Lung (tissue), 12 donors: ENCODE measurements around the gene CEP350. TPM values are rescaled to one million over a fixed set of nuclear protein-coding genes. Genes with fewer than 3 reads are reported as not detected.
A peak's percentile ranks its signal among the peaks of the same experiment; 100 is the strongest.

Experiments used
- ATAC-seq: fragments of 200-7000 bp; cut with Tn5 transposase; one replicate; pipeline ENCODE4 v1.9.1; 2020; ENCODE audit warnings: moderate number of reproducible peaks; ENCODE audit not compliant: insufficient read depth, low FRiP score
- DNase-seq, 3 donors: peaks; one replicate each; pipeline ENCODE4 v3.0.0-alpha.2; 2013 to 2017
- H3K27ac ChIP-seq, 2 donors: one replicate each; pipeline ENCODE4 v1.5.1; 2013; ENCODE audit warnings: mild to moderate bottlenecking in 2 of 2, moderate library complexity in 2 of 2, control low read depth in 1 of 2, inconsistent platforms in 1 of 2, low read depth in 1 of 2, low read length in 1 of 2
- H3K27me3 ChIP-seq, 3 donors: one replicate each; pipeline ENCODE4 v1.5.1; 2013; ENCODE audit warnings: low read length in 2 of 3; ENCODE audit not compliant: control insufficient read depth in 3 of 3, insufficient read depth in 3 of 3
- H3K36me3 ChIP-seq, 4 donors: one replicate each; pipeline ENCODE4 v1.5.1; 2013; ENCODE audit warnings: low read length in 4 of 4, mild to moderate bottlenecking in 1 of 4, moderate library complexity in 1 of 4; ENCODE audit not compliant: control insufficient read depth in 4 of 4, insufficient read depth in 4 of 4
- H3K4me1 ChIP-seq, 5 donors: one replicate each; pipeline ENCODE4 v1.5.1; 2013; ENCODE audit warnings: low read length in 5 of 5, mild to moderate bottlenecking in 2 of 5, moderate library complexity in 1 of 5; ENCODE audit not compliant: control insufficient read depth in 5 of 5, insufficient read depth in 5 of 5
- H3K4me3 ChIP-seq: one replicate; pipeline ENCODE4 v1.5.1; 2013; ENCODE audit warnings: mild to moderate bottlenecking, control low read depth, moderate library complexity
- H3K9ac ChIP-seq, 2 donors: one replicate each; pipeline ENCODE4 v1.5.1; 2013; ENCODE audit warnings: low read length in 2 of 2, control low read depth in 1 of 2; ENCODE audit not compliant: insufficient read depth in 1 of 2
- H3K9me3 ChIP-seq, 4 donors: one replicate each; pipeline ENCODE4 v1.5.1; 2013; ENCODE audit warnings: low read length in 3 of 4, mild to moderate bottlenecking in 1 of 4, moderate library complexity in 1 of 4; ENCODE audit not compliant: control insufficient read depth in 4 of 4, insufficient read depth in 3 of 4
- WGBS, 2 donors: extraction: QIAGEN DNeasy Blood & Tissue Kit; methylation state at CpG; one replicate each; pipeline ENCODE4 v1.1.7; 2013; 5-methylcytosine and 5-hydroxymethylcytosine counted together
- polyA plus RNA-seq, 2 donors: library from polyadenylated mRNA; stranded (reverse); fragments of 200-250 nt; gene quantifications; one replicate each; pipeline ENCODE4 v1.2.1, GENCODE V29; 2013
- total RNA-seq, 2 donors: library from RNA; depleted of rRNA in 1 of 2; stranded (reverse); fragments of >200 nt in 1 of 2; gene quantifications; one replicate each; pipeline ENCODE4 v1.2.1, GENCODE V29; 2014 to 2021
- TF ChIP-seq, protein P1 (sequence below): IDR thresholded peaks from 2 replicates; pipeline ENCODE4 v1.5.1; 2012; ENCODE audit warnings: mild to moderate bottlenecking; ENCODE audit errors: control extremely low read depth, extremely low read depth
- donor health status: control.
- donor health status: control.
- donor health status: Bipolar disorder and iron deficiency.
- donor health status: healthy.
- donor health status: DM: yes; HTN: yes; CAD: no.

Gene CEP350
- total and polyA plus RNA-seq, 4 donors = 4.3 to 89.8 (median 23.0) TPM

DNA sequence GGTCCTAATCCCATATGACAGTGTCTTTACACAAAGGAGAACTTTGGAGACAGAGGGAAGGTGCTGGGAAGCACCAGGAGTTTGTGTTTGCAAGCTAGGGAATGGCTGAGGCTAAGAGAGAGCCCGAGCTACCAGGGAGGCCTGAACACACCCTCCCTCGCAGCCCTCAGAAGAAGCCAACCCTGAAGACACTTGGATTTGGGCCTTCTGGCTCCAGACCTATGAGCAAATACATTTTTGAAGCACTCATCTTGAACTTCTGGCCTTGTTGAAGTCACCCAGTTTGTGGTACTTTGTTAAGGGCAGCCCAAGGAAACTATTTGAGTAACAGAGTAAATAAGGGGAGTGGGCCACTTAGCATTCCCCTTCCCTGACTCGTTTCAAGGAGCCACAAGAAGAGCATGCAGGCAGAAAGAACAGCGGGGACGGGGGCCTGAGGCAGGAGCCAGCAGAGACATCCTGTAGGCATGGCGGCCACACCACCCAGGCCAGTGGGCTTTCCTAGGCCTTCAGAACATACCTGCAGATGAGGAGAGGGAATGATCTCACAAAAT is 186.8 kb downstream of the CEP350 start:
- H3K9ac ChIP-seq = no peak overlapping the region
- no peak overlapping the region for H3K4me3 ChIP-seq
- H3K9me3 ChIP-seq = peaks cover 0 to 5% (median 0%) of the 10 kb centered on the region in 4 donors
- TF ChIP-seq, protein P1, sequence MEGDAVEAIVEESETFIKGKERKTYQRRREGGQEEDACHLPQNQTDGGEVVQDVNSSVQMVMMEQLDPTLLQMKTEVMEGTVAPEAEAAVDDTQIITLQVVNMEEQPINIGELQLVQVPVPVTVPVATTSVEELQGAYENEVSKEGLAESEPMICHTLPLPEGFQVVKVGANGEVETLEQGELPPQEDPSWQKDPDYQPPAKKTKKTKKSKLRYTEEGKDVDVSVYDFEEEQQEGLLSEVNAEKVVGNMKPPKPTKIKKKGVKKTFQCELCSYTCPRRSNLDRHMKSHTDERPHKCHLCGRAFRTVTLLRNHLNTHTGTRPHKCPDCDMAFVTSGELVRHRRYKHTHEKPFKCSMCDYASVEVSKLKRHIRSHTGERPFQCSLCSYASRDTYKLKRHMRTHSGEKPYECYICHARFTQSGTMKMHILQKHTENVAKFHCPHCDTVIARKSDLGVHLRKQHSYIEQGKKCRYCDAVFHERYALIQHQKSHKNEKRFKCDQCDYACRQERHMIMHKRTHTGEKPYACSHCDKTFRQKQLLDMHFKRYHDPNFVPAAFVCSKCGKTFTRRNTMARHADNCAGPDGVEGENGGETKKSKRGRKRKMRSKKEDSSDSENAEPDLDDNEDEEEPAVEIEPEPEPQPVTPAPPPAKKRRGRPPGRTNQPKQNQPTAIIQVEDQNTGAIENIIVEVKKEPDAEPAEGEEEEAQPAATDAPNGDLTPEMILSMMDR = no peak
- 69 to 87% methylated on average over 6 of the region's 6 CpGs for WGBS, 2 donors
- H3K27me3 ChIP-seq = no peaks in the 10 kb centered on the region
- H3K4me1 ChIP-seq = no peaks in the 10 kb centered on the region
- H3K36me3 ChIP-seq = no peaks in the 10 kb centered on the region
- no peak for ATAC-seq
- H3K27ac ChIP-seq = no peak overlapping the region
- DNase-seq = peak in 1 of 3 donors; percentile 47

- TF ChIP-seq, protein P1 = no peak
- Histone ChIP-seq H3K27ac (no peak overlapping the region), H3K9me3 (no peaks in the 10 kb centered on the region), H3K36me3 (no peaks in the 10 kb centered on the region), H3K4me3 (no peak overlapping the region), H3K27me3 (no peaks in the 10 kb centered on the region), H3K9ac (no peak overlapping the region), H3K4me1 (no peaks in the 10 kb centered on the region)
- DNase-seq = no peak
- WGBS, 2 donors = 84 to 89% methylated on average over 3 of the region's 3 CpGs
- no peak for ATAC-seq
These were observed 188.7 kb downstream of the CEP350 start for GRCh38 chr1:180143359-180143758.

DNA sequence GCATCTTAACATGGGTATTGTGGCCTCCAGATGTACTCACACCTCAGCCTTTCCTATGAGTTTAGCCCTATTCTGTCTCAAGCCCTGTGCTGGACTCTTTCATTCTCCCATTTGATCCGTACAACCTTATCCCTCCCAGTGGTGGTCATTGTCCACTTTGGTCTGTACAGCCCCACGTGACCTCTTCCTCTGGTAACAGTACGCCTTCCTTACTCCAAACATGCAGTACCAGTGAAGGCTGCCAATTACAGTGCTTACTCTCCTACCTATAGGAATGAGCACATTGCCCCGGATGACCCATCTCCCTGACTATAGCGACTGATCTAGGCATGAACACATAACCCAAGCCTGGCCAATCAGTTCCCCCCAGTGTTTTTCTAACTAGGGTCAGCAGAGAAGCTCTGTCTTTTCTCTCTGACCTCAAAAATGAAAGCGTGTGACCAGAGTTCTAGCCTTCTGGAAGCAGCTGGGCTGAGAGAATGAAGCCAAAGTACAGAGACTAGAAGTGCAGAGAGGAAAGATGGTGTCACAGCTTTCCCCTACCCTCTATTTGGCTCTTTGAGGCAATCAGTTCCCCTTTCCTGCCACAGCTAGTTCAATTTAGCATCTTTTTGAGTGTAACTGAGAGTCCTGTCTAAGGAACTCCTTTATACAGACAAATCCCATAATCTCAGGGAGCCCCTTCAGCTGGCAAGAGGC is 190.2 kb downstream of the CEP350 start:
- no peak for ATAC-seq
- peak in 2 of 3 donors; percentile 32 to 39 for DNase-seq
- no peaks in the 10 kb centered on the region for H3K27me3 ChIP-seq
- H3K27ac ChIP-seq = no peak overlapping the region
- TF ChIP-seq, protein P1 = no peak
- no peak overlapping the region for H3K9ac ChIP-seq
- WGBS, 2 donors = 65 to 82% methylated on average over 6 of the region's 6 CpGs
- H3K4me3 ChIP-seq = no peak overlapping the region
- H3K4me1 ChIP-seq = no peaks in the 10 kb centered on the region
- H3K9me3 ChIP-seq = no peaks in the 10 kb centered on the region
- no peaks in the 10 kb centered on the region for H3K36me3 ChIP-seq
